Measurements from ENCODE around the gene CCDC93. TPM values are rescaled to one million over a fixed set of nuclear protein-coding genes. Genes with fewer than 3 reads are reported as not detected.

CCDC93 gene
- polyA plus RNA-seq, 12 donors, result 20.2 to 52.1 (median 31.1) TPM; not detected in 1

DNA sequence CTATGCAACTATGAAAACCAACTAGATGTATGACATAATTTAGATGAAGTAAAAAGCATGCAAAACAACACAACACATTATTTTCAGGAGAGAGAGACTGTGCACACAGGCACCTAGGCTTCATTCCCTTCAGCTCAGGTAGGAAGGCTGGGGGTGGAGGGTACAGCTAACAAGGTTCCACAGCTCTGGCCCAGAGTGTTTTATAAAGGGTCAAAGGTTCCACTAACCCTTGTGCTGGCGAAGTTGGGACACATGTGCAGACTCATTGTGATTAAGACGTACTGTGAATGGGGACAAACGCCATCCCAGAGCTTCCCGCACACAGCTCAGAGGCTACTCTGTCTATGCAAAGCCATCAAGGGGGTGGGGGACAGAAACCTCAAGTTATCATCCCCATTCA, 19.1 kb downstream of the CCDC93 start:
- DNase-seq, result no peak

DNA sequence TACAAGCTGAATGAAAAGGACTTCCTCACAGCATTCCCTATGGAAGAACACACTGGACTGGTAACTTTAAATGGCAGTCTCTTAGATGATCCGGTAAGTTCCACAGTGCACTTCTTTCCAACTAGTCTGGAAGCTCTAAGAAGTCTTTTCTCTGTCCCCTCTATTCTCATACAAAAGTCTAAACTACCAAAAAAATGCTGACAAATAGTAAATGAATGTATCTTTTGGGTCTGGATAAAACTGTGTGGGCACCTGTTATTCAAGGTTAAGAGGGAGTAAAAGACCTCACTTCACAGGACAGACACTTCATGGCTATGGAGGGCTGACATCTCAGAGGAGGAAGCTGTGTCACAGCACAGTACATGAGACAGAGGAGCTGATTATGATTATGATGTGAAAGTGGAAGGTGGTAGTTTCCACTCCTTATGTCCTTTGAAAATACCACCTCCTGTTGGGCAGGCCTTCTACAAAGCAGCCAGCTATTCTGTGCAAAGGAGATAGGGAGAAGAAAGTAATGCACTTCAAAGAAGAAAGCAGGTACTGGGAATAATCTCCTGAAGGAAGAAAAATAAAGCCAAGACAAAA, 23.9 kb downstream of the CCDC93 start:
- DNase-seq, result no peak

DNA sequence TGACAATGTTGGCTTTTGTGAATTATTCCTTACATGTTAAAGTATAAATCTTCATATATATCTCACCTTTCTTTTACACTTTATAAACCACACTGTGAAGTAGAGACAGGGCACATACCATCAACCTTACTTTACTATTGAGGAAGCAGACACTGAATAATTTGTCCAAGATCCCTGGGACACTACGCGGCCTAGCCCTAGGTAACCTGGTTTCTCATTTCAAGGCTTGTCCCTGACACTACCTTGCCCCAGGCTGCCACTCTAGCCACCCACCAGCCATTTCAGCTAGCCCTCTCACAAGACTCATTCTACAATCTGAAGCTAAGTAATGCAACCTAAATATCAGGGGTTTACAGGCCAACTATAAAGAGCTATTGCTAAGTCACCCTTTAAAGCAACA, 26.7 kb downstream of the CCDC93 start:
- no peak for DNase-seq

DNA sequence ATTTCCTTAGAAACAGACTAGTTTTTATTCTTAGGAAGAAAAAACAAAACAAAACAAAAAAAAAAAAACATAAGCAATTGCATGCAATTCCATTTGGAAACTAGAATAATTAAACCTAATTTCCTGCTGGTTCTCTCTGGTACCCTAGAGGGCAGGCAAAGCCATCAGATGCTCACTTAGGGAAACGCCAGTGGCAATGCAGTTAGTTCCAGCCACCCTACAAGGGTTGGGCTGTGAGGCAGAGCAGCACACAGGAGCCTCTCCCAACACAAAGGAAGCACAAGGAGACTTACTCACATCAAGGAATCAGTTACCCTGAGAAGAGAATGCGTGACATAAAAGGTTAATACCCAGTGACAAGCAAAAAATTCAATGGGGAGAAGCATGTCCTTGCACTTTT, 28.8 kb downstream of the CCDC93 start:
- no peak for DNase-seq

DNA sequence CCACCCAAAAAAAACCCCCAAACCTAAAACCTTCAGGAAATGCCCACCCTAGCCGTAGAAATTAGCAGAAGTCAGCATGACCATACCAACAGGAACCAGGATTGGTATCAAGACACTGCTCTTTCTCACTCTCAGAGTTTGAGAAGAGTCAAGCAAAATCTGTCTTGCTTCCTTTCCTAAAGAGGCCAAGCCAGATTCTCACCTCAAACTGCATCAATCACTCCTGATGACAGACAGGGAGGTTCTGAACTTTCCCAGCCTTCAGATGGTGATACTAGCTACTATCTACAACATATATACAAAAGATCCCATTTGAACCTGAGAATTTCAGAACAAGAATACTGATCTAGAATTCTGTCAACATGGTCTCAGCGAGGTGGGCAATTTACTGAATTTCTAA, 29.7 kb downstream of the CCDC93 start:
- DNase-seq, result no peak

DNA sequence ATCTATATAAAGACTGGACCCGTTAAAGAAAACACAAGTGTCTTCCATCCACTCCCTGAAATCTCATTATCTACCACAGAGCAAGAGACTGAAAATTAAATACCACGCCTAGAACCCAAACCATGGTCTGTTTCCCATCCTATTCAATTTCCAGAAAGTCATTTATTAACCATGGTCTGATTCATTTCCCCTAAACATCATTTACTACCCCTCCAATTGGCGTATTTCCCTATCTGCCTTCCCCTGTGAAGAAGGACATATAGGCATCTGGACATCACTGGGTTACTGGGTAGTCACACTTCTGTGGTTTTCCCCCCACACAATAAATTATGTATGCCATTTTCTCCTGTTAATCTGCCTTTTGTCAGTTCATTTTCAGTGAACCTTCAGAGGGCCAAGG, 30.8 kb downstream of the CCDC93 start:
- DNase-seq, result no peak

DNA sequence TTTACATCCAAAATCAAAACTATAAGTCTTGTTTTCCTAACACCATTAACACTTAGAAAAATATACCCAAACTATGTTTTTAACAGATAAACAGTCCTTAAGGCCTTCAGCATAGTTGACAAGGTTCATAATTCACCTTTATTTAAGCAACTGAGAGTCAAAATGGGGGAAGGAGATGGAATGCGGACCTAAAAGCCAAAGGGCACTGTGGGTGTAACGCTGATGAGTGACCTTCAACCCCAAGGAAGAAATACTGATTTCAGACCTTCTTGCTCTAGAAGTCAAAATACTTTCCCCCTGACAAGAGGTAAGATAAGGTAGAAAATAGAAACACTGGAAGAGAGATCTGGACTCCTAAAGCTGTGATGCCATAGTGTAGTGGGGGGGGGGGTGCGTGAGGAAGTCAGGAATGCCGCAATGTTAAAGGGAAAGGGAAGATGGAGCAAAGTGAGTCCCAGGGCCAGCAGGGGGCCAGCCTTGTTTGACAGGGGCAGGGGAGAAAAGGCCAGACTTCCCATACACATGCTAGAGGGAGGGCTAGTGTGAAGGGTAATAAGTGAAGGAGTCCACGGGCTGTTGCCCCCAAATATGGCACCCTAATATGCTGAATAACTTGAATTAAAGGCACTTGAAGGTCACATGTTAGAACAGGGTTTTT, 31.4 kb downstream of the CCDC93 start:
- DNase-seq, result no peak

DNA sequence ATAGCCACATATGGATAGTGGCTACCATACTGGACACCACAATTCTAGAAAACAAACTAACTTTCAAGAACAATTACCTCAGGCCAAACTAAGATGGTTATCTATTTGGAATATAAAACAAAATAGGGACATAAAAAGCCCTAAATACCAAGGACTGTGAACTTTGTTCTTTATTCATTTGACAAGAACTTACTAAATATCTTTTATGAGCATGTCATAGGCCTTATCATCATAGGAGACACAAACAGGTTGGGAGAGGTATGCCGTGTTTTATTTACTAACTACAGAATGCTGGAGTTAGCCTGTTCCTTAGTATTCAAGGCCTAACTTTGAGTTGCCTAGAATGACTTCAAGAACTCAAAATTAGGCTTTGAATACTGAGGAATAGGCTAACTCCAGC, 32.1 kb downstream of the CCDC93 start:
- DNase-seq, result no peak

DNA sequence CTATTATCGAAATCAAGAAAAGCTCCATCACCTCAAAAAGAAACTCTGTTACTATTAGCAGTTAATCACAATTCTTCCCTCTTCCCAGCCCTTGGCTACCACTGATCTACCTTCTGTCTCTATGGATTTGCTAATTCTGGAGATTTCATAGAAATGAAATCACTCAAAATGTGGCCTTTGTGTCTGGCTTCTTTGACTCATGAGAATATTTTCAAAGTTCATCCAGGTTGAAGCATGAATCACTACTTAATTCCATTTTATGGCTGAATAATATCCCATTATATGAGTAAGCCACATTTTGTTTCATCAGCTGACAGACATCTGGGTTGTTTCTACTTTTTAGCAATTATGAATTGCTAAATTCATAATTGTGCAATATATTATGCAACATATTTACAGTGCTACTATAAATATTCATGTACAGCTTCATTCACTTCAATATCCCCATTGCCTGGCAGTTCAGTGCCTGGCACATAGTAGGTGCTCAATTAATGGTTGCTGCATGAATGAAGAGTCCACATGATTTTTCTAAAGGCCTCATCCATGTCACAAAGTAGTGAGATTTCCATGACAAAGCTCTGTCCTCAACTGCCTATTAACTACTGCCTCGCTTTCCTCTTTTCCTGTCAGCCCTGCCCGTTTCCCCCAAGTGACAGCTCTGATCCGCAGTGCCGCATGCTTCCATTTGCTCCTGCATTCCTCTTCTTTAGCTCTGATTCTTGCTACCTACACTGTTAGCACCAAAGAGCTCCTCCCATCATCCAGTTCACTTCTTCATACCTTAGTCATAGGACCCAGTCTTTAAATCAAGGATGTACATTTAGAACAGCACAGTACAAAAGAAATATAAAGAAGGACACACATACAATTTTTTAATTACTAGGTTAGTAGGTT, 32.8 kb downstream of the CCDC93 start:
- no peak for DNase-seq

DNA sequence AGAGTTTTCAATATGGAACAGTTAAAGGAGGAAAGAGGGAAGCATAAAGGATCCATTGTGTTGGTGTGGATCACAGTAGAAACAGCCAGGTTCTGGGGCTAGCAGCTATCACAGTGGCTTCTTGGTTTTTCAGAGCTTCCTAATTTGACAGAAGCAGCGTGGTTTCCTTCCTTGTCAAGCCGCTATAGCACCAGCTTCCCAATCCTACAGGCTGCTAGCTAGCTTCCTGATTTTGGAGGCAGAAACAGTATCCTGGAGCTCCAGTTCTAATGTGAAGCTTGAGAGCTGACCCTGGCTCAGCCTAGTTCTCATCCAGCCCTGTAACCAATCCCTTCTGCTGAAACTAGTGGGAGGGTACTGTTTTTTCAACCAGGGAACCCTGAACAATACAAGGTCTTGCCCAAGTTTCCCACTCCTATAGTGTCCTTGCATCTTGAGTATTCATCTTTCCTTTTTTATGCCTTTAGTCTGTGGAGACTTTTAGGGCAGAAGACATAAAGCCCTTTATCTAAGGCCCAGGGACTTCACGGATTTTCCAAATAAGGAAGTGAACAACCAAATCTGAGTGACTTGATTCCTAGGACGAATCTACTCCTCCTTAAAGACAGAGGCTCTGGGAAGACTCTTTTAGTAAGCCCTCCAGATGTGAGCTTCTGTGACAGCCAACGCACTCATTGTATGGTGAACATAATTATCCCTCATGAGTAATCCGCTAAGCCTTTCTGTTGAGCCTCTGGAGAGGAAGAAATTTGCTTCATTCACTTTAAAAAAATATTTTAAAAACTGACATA, 33.8 kb downstream of the CCDC93 start:
- DNase-seq, result no peak

DNA sequence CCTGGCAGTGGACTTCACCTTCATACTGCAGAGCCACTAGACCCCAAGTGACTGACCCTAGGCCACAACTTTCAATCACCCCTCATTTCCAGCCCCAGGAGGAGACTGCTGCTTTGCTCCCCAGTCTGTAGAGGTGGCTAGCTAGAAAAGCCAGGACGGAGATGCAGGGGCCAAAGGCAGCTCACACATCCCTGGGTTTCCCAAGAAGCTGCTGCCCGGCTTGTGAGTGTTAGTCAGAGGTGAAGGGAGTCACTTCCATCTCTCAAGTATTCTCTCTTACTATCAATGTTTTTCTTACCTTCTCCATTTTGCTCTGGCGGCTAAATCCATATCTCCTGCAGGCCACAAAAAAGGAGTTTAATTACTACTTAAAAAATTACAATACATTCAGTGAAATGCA, 36.2 kb downstream of the CCDC93 start:
- no peak for DNase-seq

DNA sequence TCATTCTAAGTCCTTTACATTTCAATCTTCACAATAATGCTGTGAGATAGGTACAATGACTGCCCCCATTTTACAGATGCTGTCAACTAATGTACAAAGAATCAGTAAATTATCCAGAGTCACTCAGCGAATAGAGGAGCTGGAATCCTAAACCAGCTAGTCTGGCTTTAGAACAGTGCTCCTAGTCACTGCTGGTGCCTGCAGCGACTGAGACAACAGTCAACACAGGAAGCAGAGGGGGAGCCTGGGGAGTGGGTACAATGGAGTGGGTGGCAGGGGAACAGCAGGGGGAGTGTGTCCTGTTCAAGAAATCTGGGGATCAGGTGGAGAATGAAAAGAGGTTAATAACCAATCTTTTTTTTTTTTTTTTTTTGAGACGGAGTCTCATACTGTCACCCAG, 37.3 kb downstream of the CCDC93 start:
- DNase-seq, result no peak

DNA sequence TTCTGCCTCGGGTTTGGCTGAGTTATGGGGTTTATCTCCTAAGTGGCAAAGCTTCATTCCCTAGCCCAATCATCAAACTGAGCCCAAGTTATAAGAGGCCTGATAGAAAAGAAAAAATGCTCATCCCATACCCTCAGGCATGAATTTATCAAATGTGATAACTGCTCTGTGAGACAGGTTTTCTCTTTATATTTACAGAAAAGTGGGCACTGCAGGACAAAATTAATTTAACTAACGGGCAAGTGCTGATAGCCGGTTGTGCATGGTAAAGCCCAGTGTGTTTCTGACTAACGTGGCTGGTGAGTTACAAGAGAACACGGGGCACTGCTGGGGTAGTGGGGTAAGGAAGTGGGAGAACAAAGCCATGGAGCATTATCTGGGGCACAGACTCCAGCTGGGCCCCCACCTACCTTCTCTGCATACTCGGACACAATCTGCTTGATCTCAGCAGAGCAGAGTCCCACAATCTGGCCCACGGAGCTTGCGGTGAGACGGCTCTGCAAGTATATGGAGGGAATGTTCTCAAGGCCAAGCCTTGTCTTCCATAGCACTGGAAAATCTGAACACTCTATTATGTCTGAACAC, 40.3 kb downstream of the CCDC93 start:
- DNase-seq, result no peak

DNA sequence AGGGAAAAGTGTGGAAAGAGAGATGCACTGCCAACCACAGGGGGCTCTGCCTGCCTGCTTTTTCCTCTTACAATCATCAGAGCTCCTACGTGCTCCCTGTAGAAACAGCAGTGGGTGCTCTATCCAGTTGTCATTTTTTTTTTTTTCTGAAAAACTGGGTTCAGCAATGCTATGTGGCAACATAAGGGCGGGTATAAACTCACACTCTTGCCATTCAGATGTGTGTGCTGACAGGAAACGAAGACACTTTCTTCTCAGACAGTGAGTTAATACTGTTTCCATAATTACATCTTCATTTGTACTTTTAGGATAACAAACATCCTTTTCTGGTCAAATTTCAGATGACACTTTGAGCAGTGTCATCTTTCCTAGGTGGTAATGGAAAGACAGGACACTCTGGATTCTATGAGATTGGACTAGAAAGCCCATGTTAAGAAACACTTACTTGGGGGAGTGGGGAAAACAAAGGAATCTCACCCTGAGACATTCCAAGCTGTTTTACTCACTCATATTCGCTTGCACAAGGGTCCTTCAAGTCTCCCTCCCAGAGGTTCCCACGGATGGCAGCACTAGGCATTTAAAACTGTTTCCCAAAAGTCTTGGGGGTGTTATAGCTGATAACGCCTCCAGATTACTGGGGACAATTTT, 41.3 kb downstream of the CCDC93 start:
- no peak for DNase-seq

DNA sequence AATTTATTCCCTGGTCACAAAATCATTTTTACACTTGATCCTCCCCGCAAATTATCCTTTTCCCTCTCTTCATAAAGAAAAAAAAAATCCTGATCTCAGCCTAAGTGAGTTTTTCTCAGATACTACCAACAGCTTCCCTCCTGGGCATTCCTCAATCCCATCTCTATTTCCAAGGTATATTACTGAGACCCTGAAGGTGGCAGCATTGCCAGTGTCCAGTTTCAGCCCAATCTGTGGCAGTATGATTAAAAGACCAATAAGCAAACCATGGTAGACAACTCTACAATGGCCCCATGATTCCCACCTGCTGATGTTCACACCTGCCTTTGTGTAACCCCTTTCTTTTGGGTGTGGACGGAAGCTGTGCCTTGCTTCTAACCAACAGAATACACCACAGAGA, 45.1 kb downstream of the CCDC93 start:
- no peak for DNase-seq

DNA sequence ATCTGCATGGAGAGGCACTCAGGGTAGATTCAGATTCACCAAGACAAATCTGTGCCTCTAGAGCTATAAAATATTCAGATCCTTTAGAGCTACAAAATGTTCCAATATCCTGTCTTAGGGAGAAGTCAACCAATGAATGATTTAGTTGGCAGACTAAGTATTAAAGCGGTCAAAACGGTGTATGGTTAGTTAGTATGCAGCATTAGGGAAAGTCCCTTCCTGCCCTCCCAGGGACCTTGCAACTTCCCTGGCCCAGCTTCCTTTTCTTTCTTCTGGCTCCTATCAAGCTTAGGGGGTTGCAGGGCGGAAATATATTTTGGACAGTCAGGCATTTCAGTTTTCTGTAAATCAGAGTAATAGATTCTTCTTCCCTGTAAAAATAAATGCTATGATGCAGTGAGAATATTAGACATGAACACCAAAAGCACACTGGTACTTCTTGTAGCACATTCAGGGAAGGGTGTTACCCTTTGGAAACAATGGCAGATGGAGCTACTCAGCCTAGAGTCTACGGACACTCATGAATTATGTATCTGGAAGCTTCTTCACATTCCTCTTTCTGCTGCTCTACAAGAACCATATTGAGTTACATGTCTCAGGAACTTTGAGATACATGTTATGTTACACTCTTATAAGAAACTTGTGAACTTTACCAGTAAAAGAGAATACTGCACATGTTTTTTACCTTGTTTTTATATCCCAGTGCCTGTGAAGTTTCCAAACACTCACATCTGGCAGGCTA, 45.7 kb downstream of the CCDC93 start:
- DNase-seq, result no peak

DNA sequence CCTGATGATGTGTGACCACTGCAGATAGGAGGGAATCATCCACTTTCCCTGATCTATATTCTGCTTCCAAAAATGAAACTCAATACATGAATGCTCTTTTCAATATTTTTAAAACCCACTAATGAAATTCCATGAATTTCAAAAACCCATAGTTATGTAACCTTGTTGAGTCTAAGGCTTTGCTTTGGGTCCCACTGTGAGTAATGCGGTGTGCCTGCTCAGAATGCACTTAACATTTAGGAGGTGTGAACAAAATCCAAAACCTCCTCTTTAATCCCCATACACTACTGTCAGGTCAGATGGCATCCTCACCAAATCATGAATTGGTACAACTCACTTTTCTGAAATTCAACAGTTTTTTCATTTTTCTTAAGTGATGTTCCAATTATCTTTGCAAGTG, 50.4 kb downstream of the CCDC93 start:
- DNase-seq, result no peak

DNA sequence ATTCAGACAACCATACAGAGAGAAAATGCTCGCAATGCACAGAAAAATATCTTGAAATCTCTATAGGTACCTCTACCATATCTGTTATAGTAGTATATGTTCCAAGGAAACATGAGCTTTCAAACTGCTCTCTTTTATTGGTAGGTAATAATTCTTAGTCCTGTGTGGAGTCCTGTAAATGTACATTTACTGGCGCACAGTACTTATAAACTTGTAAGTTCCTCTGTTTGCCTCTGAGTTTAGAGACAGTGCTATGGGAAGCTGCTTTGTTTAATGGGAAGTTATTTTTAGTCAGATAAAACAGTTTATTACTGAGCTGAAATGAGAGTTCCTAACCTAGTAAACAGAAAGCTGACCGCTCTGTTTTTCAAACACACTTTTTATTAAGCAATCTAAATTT, 52.7 kb downstream of the CCDC93 start:
- DNase-seq, result no peak

DNA sequence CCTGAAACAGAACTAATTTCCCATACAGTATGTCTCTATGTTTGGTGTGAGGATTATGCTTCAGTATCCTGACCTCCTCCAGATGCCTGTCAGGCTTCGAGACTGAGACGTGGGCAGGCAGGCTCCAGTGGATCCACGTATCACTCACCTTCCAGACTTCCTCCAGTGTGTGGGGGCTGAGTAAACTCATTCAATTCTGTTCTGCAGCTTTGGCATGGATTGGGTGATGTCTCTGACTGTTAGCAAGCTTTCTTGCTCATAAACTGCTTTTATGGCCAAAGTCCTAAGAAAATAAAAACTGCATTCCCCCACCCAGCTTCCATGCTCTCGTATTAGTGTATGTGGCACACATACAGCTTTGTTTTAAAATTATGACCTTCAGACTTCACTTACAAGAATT, 53.6 kb downstream of the CCDC93 start:
- no peak for DNase-seq

DNA sequence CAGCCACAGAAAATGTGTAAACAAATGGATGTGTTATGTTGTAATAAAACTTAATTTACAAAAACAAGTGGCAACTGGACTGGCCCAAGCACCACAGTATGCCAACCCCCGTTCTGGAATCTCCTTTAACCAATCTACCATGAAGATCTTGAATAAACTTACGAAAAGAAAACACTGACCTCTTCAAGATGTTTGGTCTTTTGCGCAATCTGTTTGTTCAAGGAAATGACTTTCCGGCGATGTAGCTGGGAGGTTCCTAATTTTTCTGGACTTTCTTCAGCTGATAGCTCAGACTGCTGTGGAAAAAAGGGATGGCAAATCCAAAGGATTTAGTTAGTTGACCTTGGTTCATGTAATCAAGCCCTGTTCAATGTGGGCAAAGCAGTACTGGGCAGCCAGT, 55.7 kb downstream of the CCDC93 start:
- DNase-seq, result no peak

DNA sequence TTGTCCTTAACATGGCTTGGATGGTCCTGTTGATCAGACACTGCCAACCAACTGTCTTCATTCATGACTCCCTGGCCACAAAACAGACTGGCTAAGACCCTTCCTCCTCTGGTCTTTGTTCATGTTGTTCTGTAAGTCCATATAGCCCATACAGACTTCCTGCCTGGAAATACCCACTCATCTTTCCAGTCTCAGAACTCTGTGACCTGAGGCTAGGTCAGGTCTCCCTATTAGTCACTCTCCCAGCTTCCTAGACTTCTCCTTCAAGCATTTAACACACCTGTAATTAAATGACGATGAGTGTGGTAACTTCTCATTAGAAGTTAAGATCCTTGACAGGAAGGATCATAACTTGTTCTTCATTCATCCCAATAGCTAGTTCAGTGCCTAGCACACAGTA, 56.3 kb downstream of the CCDC93 start:
- DNase-seq, result no peak

All from muscle of arm (tissue), 12 donors.